Kidney epithelial cell (primary cell): ENCODE data around the gene CCDC178. TPM values are rescaled to one million over a fixed set of nuclear protein-coding genes. Genes with fewer than 3 reads are reported as not detected.
A peak's percentile ranks its signal among the peaks of the same experiment; 100 is the strongest.

Experiments used
- DNase-seq: peaks from one replicate; pipeline ENCODE4 v3.0.0-alpha.2; 2010; ENCODE audit warnings: low read depth
- H3K27me3 ChIP-seq: 2 replicates; pipeline ENCODE4 v1.6.0; 2011; ENCODE audit warnings: low read length; ENCODE audit not compliant: control insufficient read depth, insufficient read depth
- H3K36me3 ChIP-seq: 2 replicates; pipeline ENCODE4 v1.5.1; 2011; ENCODE audit warnings: low read length; ENCODE audit not compliant: control insufficient read depth, insufficient read depth
- H3K4me3 ChIP-seq: 2 replicates; pipeline ENCODE4 v1.5.1; 2011; ENCODE audit warnings: low read depth, mild to moderate bottlenecking, control low read depth, low read length
- total RNA-seq: library from RNA; depleted of rRNA; stranded (reverse); fragments of >200 nt; gene quantifications from 2 replicates; pipeline ENCODE4 v1.2.3, GENCODE V29; 2015
- TF ChIP-seq, protein P1 (sequence below): IDR thresholded peaks from 2 replicates; pipeline ENCODE4 v1.5.1; 2011; ENCODE audit warnings: mild to moderate bottlenecking, moderate library complexity, low read length, control low read depth, inconsistent platforms; ENCODE audit not compliant: insufficient read depth, poor library complexity, severe bottlenecking

CCDC178 gene
- total RNA-seq, 1 donor from 2014 or later = 0.08 TPM

DNA sequence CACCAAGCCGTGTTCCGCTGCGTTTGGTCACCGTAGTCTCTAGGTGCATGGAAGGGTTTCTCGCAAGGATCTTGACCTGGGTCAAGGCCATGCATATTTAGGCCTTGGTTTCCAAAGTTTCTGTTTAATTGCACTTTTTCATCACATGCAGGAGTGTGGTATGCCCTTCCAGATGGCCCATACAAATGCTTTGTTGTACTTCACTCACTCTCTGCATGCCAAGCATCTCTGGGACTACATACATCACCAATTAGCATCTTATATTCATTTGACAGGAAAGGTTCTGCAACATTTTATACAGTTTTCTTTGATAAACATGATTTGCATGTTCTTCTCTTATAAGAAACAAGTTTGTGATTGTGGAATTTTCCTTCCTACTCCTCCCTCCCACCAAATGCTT is 534.9 kb downstream of the CCDC178 start:
- no peak for DNase-seq
- Histone ChIP-seq H3K27me3 (no peaks in the 10 kb centered on the region), H3K36me3 (no peaks in the 10 kb centered on the region), H3K4me3 (no peak overlapping the region)
- TF ChIP-seq, protein P1, sequence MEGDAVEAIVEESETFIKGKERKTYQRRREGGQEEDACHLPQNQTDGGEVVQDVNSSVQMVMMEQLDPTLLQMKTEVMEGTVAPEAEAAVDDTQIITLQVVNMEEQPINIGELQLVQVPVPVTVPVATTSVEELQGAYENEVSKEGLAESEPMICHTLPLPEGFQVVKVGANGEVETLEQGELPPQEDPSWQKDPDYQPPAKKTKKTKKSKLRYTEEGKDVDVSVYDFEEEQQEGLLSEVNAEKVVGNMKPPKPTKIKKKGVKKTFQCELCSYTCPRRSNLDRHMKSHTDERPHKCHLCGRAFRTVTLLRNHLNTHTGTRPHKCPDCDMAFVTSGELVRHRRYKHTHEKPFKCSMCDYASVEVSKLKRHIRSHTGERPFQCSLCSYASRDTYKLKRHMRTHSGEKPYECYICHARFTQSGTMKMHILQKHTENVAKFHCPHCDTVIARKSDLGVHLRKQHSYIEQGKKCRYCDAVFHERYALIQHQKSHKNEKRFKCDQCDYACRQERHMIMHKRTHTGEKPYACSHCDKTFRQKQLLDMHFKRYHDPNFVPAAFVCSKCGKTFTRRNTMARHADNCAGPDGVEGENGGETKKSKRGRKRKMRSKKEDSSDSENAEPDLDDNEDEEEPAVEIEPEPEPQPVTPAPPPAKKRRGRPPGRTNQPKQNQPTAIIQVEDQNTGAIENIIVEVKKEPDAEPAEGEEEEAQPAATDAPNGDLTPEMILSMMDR = no peak

DNA sequence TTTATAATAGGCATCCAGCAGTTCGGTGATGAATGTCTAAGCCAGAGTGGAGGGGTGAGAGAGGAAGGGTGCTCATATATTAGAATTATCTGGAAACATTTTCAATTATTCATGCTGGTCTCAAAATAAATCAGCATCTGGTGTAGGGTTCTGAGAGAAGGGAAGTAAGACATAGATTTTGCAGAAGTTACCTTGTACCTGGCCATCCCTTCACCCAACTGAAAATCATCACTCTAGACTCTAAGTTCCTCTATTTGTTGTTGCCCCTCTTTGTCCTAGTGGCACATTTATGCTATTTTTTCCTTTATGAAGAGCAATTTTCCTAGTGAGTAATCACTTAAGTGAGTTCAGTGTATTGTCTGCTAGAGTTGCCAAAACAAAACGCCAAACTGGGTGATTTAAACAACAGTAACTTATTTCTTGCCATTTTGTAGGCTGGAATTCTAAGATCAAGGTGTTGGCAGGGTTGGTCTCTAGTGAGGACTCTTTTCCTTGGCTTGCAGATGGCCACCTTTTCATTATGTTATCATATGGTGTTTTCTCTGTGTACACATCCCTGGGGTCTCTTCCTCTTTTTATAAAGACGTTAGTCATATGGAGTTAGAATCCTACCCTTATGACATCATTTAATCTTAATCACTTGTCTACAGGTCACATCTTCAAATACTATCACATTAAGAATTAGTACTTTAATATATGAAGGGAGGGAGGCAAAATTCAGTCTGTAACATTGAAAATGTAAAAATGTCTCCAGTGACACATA is 537.8 kb downstream of the CCDC178 start:
- TF ChIP-seq, protein P1 = no peak
- DNase-seq = no peak

DNA sequence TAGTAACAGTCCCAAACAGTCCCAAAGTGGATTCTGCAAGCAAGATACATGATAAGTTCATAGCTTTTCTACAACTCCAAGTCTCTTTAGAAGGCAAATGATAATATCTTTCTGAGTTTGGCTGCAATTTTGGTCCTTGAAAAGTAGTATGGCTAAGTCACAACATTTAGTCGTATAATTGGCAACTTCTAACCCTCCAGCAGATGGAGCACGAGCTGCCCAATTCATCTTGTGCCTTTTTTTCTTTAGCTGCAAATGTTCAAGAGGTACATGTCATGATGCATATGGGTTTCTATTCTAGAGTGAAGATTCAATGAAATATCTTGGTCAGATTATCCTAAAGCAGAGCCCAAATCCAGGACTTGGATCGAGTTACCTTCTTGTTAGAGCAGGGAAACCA is 540.7 kb downstream of the CCDC178 start:
- TF ChIP-seq, protein P1 = no peak
- Histone ChIP-seq H3K4me3 (no peak overlapping the region), H3K27me3 (no peaks in the 10 kb centered on the region), H3K36me3 (no peaks in the 10 kb centered on the region)
- DNase-seq = no peak

More for the DNA sequence above, 537.8 kb downstream of the CCDC178 start:
- no peak overlapping the region for H3K4me3 ChIP-seq
- no peaks in the 10 kb centered on the region for H3K27me3 ChIP-seq
- no peaks in the 10 kb centered on the region for H3K36me3 ChIP-seq

DNA sequence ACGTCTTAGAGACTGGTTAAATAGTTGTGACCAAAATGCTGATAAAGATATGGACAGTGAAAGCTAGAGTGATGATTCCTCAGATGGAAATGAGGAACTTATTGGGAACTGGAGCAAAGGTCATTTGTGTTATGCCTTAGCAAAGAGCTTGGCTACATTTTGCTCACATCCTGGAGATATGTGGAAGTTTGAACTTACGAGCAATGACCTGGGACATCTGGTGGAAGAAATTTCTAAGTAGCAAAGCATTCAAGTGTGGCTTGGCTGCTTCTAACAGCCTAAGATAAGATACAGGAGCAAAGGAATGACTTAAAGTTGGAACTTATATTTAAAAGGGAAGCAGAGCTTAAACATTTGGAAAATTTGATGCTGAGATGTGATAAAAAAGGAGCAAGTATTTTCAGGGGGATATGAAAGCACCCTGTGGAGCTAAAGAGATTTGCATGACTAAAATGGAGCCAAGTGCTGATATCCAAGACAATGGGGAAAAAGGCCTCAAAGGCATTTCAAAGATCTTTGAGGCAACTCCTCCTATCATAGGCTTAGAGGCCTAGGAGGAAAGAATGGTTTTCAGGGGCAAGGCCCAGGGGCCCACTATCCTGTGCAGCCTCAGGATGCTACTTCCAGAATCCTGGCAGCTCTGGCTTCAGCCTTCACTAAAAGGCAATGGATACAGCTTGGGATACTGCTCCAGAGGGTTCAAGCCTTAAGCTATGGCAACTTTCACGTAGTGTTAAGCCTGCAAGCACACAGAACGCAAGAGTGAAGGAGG is 543.6 kb downstream of the CCDC178 start:
- no peak for DNase-seq
- TF ChIP-seq, protein P1 = no peak
- Histone ChIP-seq H3K27me3 (no peaks in the 10 kb centered on the region), H3K4me3 (no peak overlapping the region), H3K36me3 (no peaks in the 10 kb centered on the region)

DNA sequence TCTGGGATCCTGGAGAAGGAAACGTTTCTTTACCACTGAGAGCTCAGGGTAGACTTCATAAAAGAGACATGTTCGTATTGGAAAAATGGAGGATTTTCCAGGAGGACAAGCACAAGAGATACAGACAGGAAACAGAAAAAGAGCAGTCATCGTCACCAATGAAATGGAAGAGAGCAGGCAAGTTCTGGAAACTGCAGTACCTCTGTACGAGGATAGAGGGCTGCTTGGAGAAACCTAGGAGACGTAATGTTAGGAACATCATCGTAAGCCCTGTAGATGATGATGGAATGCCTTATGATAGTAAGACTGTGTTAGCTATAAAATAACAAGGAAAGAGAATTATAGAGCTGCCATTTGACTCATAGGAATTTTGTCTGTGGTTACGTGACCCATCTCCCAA is 546.6 kb downstream of the CCDC178 start:
- Histone ChIP-seq H3K4me3 (no peak overlapping the region), H3K36me3 (no peaks in the 10 kb centered on the region), H3K27me3 (no peaks in the 10 kb centered on the region)
- DNase-seq = no peak
- TF ChIP-seq, protein P1 = peak; percentile 19

DNA sequence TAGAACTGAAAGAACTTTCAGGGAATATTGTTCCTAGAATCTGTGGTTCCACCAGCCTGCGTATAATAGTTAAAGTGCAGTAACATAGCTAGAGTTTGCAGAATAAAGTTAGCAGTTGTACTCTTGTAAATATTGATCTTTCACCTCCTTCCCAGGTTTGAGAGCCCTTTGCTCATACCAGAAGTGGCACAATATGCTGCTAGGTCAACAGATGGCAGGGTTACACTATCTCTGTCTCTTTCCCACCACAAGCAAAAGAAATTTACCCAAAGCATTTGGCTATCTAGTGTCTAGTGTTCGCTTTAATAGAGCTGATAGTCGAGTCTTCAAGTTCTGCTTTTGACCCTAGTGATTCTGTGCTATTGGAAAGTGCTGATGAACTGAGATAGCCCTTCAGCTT is 548.7 kb downstream of the CCDC178 start:
- DNase-seq = no peak
- H3K27me3 ChIP-seq = no peaks in the 10 kb centered on the region
- TF ChIP-seq, protein P1 = no peak
- H3K36me3 ChIP-seq = no peaks in the 10 kb centered on the region
- H3K4me3 ChIP-seq = no peak overlapping the region
